ENCODE measurements around the gene ARSG.

- TF ChIP-seq EZH2phosphoT487 (IDR thresholded peaks at IDR 0.05; ENCODE audit: unreplicated experiment) (no peak), CTCF (conservative IDR thresholded peaks at IDR 0.05; ENCODE audit: low read depth in 2 of 2) (no peak), EZH2 (IDR thresholded peaks at IDR 0.05; ENCODE audit: low read depth, unreplicated experiment) (no peak), REST (IDR thresholded peaks at IDR 0.05; ENCODE audit: unreplicated experiment) (no peak), JUNB (IDR thresholded peaks at IDR 0.05; ENCODE audit: unreplicated experiment) (no peak), POLR2AphosphoS5 (IDR thresholded peaks at IDR 0.05; ENCODE audit: low read depth) (no peak), CREB1 (CRISPR knock-in tag; IDR thresholded peaks at IDR 0.05; ENCODE audit: low read depth) (no peak), ZNF331 (CRISPR knock-in tag; IDR thresholded peaks at IDR 0.05; ENCODE audit: low read depth) (no peak), ZNF114 (CRISPR knock-in tag; IDR thresholded peaks at IDR 0.05) (no peak), ETS1 (IDR thresholded peaks at IDR 0.05) (no peak)
Observed at GRCh38 chr17:68423251-68423650, 132.0 kb downstream of the ARSG start.
